Hindlimb muscle (tissue), 1 donor: Measurements from ENCODE around the gene SKAP2. TPM values are rescaled to one million over a fixed set of nuclear protein-coding genes. Genes with fewer than 3 reads are reported as not detected.

Experiments
- DNase-seq: peaks from one replicate; pipeline ENCODE4 v3.0.0-alpha.2; 2013
- polyA plus RNA-seq: library from polyadenylated mRNA; unstranded; fragments of 120-200 nt; gene quantifications from one replicate; pipeline ENCODE4 v1.2.1, GENCODE V29; 2013; ENCODE audit not compliant: insufficient read length

The SKAP2 gene
- polyA plus RNA-seq, 1 donor: 12.1 TPM

GRCh38 chr7:26664274-26664673 is 200.1 kb downstream of the SKAP2 start:
- DNase-seq: no peak

- DNase-seq: no peak
These were observed 200.5 kb downstream of the SKAP2 start for GRCh38 chr7:26663874-26664273.

GRCh38 chr7:26662646-26663045 is 201.7 kb downstream of the SKAP2 start:
- DNase-seq: no peak

- DNase-seq: no peak
These were observed 205.3 kb downstream of the SKAP2 start for GRCh38 chr7:26659121-26659520.

GRCh38 chr7:26658389-26659084 is 205.9 kb downstream of the SKAP2 start:
- no peak for DNase-seq

- DNase-seq: no peak
These were observed 206.6 kb downstream of the SKAP2 start for GRCh38 chr7:26657686-26658388.

- no peak for DNase-seq
These were observed 207.2 kb downstream of the SKAP2 start for GRCh38 chr7:26657206-26657641.

- no peak for DNase-seq
These were observed 207.7 kb downstream of the SKAP2 start for GRCh38 chr7:26656735-26657134.

- no peak for DNase-seq
These were observed 208.6 kb downstream of the SKAP2 start for GRCh38 chr7:26655781-26656180.

GRCh38 chr7:26653430-26654399 is 210.7 kb downstream of the SKAP2 start:
- no peak for DNase-seq

GRCh38 chr7:26652401-26653100 is 211.8 kb downstream of the SKAP2 start:
- no peak for DNase-seq

- DNase-seq: no peak
These were observed 214.3 kb downstream of the SKAP2 start for GRCh38 chr7:26650103-26650502.

GRCh38 chr7:26649388-26649787 is 215.0 kb downstream of the SKAP2 start:
- no peak for DNase-seq

GRCh38 chr7:26648554-26648953 is 215.8 kb downstream of the SKAP2 start:
- DNase-seq: no peak

- DNase-seq: no peak
These were observed 217.9 kb downstream of the SKAP2 start for GRCh38 chr7:26646336-26647048.

GRCh38 chr7:26645121-26645520 is 219.3 kb downstream of the SKAP2 start:
- DNase-seq: no peak

GRCh38 chr7:26642416-26642815 is 222.0 kb downstream of the SKAP2 start:
- no peak for DNase-seq

GRCh38 chr7:26639695-26640094 is 224.7 kb downstream of the SKAP2 start:
- DNase-seq: no peak

GRCh38 chr7:26639111-26639510 is 225.3 kb downstream of the SKAP2 start:
- DNase-seq: no peak

GRCh38 chr7:26638140-26638539 is 226.2 kb downstream of the SKAP2 start:
- DNase-seq: no peak

- no peak for DNase-seq
These were observed 226.8 kb downstream of the SKAP2 start for GRCh38 chr7:26637610-26638009.

GRCh38 chr7:26636808-26637207 is 227.6 kb downstream of the SKAP2 start:
- no peak for DNase-seq
